GM15510 (cell line): ENCODE measurements around the gene MGARP.

Experiments used
- POLR2A ChIP-seq: IDR thresholded peaks from 3 replicates; pipeline ENCODE4 v1.6.1; 2011; ENCODE audit warnings: borderline replicate concordance; ENCODE audit not compliant: insufficient read length; ENCODE audit errors: extremely low read depth

MGARP gene

GRCh38 chr4:139279760-139280620, at the start of gene MGARP:
Gene MGARP (minus strand): TSS chr4:139280225. CDS start chr4:139280158, 67 bp downstream.
- no peak for TF ChIP-seq POLR2A

GRCh38 chr4:139329665-139330200, 49.7 kb upstream of the MGARP start:
- TF ChIP-seq POLR2A, result no peak

GRCh38 chr4:139324620-139325019, 44.6 kb upstream of the MGARP start:
- TF ChIP-seq POLR2A, result no peak

GRCh38 chr4:139319571-139319970, 39.5 kb upstream of the MGARP start:
- TF ChIP-seq POLR2A, result no peak

GRCh38 chr4:139317635-139318034, 37.6 kb upstream of the MGARP start:
- no peak for TF ChIP-seq POLR2A

GRCh38 chr4:139316733-139317132, 36.7 kb upstream of the MGARP start:
- TF ChIP-seq POLR2A, result no peak

- no peak for TF ChIP-seq POLR2A
Measured at GRCh38 chr4:139315221-139315675, 35.2 kb upstream of the MGARP start.

- TF ChIP-seq POLR2A, result no peak
Measured at GRCh38 chr4:139314047-139314800, 34.2 kb upstream of the MGARP start.

GRCh38 chr4:139312552-139313332, 32.7 kb upstream of the MGARP start:
- no peak for TF ChIP-seq POLR2A

GRCh38 chr4:139311909-139312308, 31.9 kb upstream of the MGARP start:
- TF ChIP-seq POLR2A, result no peak

- TF ChIP-seq POLR2A, result no peak
Measured at GRCh38 chr4:139304920-139305319, 24.9 kb upstream of the MGARP start.

GRCh38 chr4:139301821-139302611, 22.0 kb upstream of the MGARP start, which contains the start of gene NDUFC1:
Gene NDUFC1 (minus strand): TSS chr4:139302477. CDS start chr4:139295798, 6,679 bp downstream.
- peak; percentile 25 for TF ChIP-seq POLR2A

- TF ChIP-seq POLR2A, result peak; percentile 54
Measured at GRCh38 chr4:139301113-139301820, 21.2 kb upstream of the MGARP start, which contains the start of gene NAA15. Gene NAA15 (plus strand): TSS chr4:139301505. CDS start chr4:139301778, 273 bp downstream.
